Measurements from ENCODE around the gene SEMA3A. TPM values are rescaled to one million over a fixed set of nuclear protein-coding genes. Genes with fewer than 3 reads are reported as not detected.

The SEMA3A gene
- total and polyA plus RNA-seq, 2 experiments from 2014 or later, result 19.8 to 46.4 TPM

- no peak for TF ChIP-seq EZH2phosphoT487 (IDR thresholded peaks at IDR 0.05; ENCODE audit: unreplicated experiment)
- TF ChIP-seq ETS1 (IDR thresholded peaks at IDR 0.05), result no peak
- TF ChIP-seq POLR2AphosphoS5 (IDR thresholded peaks at IDR 0.05; ENCODE audit: low read depth), result no peak
- TF ChIP-seq REST (IDR thresholded peaks at IDR 0.05; ENCODE audit: unreplicated experiment), result no peak
Observed at GRCh38 chr7:83970081-83970480, 224.5 kb downstream of the SEMA3A start (continued).

DNA sequence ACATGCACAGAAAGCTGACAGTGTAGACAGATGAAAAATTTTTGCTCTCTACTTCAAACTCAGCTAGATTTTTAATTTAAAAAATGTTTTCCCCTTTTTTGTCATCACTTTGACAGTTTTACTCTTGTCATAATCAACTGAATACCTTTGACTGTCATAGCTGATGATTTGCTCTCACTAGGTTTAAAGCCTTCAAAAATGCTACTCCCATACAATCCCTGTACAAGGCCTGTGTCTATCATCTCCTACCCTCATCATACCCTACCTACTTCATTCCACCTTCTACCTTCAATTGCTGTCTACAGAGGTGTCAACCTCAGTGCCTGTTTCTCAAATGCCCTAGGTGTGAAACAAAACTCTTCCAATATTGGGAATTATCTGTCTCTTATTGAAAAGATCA, 230.3 kb downstream of the SEMA3A start:
- Histone ChIP-seq H4K20me1 (replicated peaks; ENCODE audit: insufficient read depth) (no peaks in the 10 kb centered on the region), H3K4me1 (ENCODE audit: insufficient read depth) (no peaks in the 10 kb centered on the region), H3K27ac (ENCODE audit: low read depth) (no peak overlapping the region), H2AFZ (no peak overlapping the region), H3K27me3 (ENCODE audit: insufficient read depth) (no peaks in the 10 kb centered on the region), H3F3A (replicated peaks; ENCODE audit: low read depth) (no peaks in the 10 kb centered on the region), H3K9me2 (ENCODE audit: insufficient read depth) (no peaks in the 10 kb centered on the region), H3K4me2 (no peak overlapping the region), H3K4me3 (no peak overlapping the region), H3K79me2 (replicated peaks; ENCODE audit: insufficient read depth) (no peaks in the 10 kb centered on the region), H3K36me3 (ENCODE audit: insufficient read depth) (no peaks in the 10 kb centered on the region; the same call in 1 of the 2 replicates)
- Mint-ChIP-seq H3K4me3 (no peak overlapping the region), H3K27me3 (ENCODE audit: insufficient read depth, low read depth, poor library complexity) (no peaks in the 10 kb centered on the region), H3K27ac (no peak overlapping the region), H3K9me3 (no peaks in the 10 kb centered on the region; the same call in 2 of the 3 replicates), H3K4me1 (no peaks in the 10 kb centered on the region), H3K36me3 (ENCODE audit: low read depth) (peaks cover 4% of the 10 kb centered on the region; the same call in 2 of the 3 replicates)
- ATAC-seq (no peak), DNase-seq (ENCODE audit: low spot score) (no peak)
- TF ChIP-seq ZNF114 (CRISPR knock-in tag; IDR thresholded peaks at IDR 0.05) (no peak), STAT1 (IDR thresholded peaks at IDR 0.05; ENCODE audit: unreplicated experiment) (no peak), REST (IDR thresholded peaks at IDR 0.05; ENCODE audit: unreplicated experiment) (no peak), ZNF462 (CRISPR knock-in tag; IDR thresholded peaks at IDR 0.05) (no peak), ETS1 (IDR thresholded peaks at IDR 0.05) (no peak), JUNB (IDR thresholded peaks at IDR 0.05; ENCODE audit: unreplicated experiment) (no peak), POLR2AphosphoS5 (IDR thresholded peaks at IDR 0.05; ENCODE audit: low read depth) (no peak), EZH2 (IDR thresholded peaks at IDR 0.05; ENCODE audit: low read depth, unreplicated experiment) (no peak)
